K562 (cell line): Measurements from ENCODE around the gene OR52K1. TPM values are rescaled to one million over a fixed set of nuclear protein-coding genes. Genes with fewer than 3 reads are reported as not detected.

Experiments used
- ATAC-seq: fragments of 200-7000 bp; cut with Tn5 transposase; 3 replicates; pipeline ENCODE4 v1.9.1; 2020; ENCODE audit warnings: moderate library complexity
- BruUV-seq: library from RNA; stranded (reverse); fragments of 400-500 nt; replicated peaks from 2 replicates; lab custom pipeline; 2021; lab: Mats Ljungman, UMichigan
- CTCF ChIA-PET: fragments of 300-600 bp; formaldehyde crosslinking; extraction: SDS; loops from one replicate; lab custom pipeline; 2021; ENCODE audit warnings: low intra/inter-chr PET ratio; lab: Yijun Ruan, JAX
- POLR2A ChIA-PET: fragments of 300-600, 350-650 bp; sonication (Branson Sonifier 250); formaldehyde crosslinking; extraction: SDS; loops from one replicate; lab custom pipeline; 2021; ENCODE audit warnings: antibody characterized with exemption, inconsistent platforms; lab: Yijun Ruan, JAX
- DNase-seq, 4 experiments: peaks; one replicate each; pipeline versions ENCODE4 v3.0.0 to v3.0.0-alpha.2; 2011 to 2018; ENCODE audit warnings: low spot score in 3 of 4, mixed read lengths in 3 of 4; ENCODE audit errors: extremely low read depth in 1 of 4
- FAIRE-seq: peaks from 2 replicates; lab custom pipeline; 2011; peaks lifted over from hg19 to GRCh38; lab: Jason Lieb, UNC
- H2AFZ ChIP-seq: 2 replicates; pipeline ENCODE4 v1.6.0; 2011; ENCODE audit warnings: low read depth, low read length, control low read depth, inconsistent platforms
- H3K27ac ChIP-seq: fragments of 200-600 bp; 3 replicates; pipeline ENCODE4 v1.8.0; 2011; ENCODE audit warnings: low read depth, mild to moderate bottlenecking, control low read depth, inconsistent platforms, low read length, moderate library complexity, mixed read lengths; ENCODE audit errors: extremely low read depth
- H3K27me3 ChIP-seq, 2 experiments: fragments of 300-600 bp in 1 of 2; 2 replicates in 1 of 2; 3 replicates in 1 of 2; pipeline versions ENCODE4 v1.6.0 to v1.8.0; 2011; ENCODE audit warnings: inconsistent platforms in 2 of 2, low read length in 2 of 2, mild to moderate bottlenecking in 1 of 2, mixed read lengths in 1 of 2, moderate library complexity in 1 of 2; ENCODE audit not compliant: control insufficient read depth in 2 of 2, insufficient read depth in 2 of 2
- H3K36me3 ChIP-seq: fragments of 300-600 bp; 3 replicates; pipeline ENCODE4 v1.8.0; 2011; ENCODE audit warnings: mild to moderate bottlenecking, low read length, inconsistent platforms; ENCODE audit not compliant: control insufficient read depth, insufficient read depth
- H3K4me1 ChIP-seq, 2 experiments: fragments of 200-600 bp in 1 of 2; replicated peaks in 1 of 2; 2 replicates in 1 of 2; 3 replicates in 1 of 2; pipeline versions ENCODE4 v1.5.1 to v1.8.0; 2011; ENCODE audit warnings: inconsistent platforms in 2 of 2, low read length in 2 of 2, mild to moderate bottlenecking in 1 of 2, mixed read lengths in 1 of 2, moderate library complexity in 1 of 2; ENCODE audit not compliant: control insufficient read depth in 2 of 2, insufficient read depth in 2 of 2
- H3K4me2 ChIP-seq: 2 replicates; pipeline ENCODE4 v1.6.1; 2011; ENCODE audit warnings: low read length, control low read depth, inconsistent platforms, mixed read lengths; ENCODE audit not compliant: insufficient read depth
- H3K4me3 ChIP-seq: fragments of 200-600 bp; sonication (generic), shearing (Covaris generic); 2 replicates; pipeline ENCODE4 v1.5.1; 2016; ENCODE audit warnings: control low read depth, inconsistent platforms
- H3K79me2 ChIP-seq: fragments of 200-600 bp; 3 replicates; pipeline ENCODE4 v1.8.0; 2011; ENCODE audit warnings: low read length, inconsistent platforms; ENCODE audit not compliant: control insufficient read depth, insufficient read depth
- H3K9ac ChIP-seq, 2 experiments: 2 replicates each; pipeline versions ENCODE4 v1.6.0 to v1.6.1; 2011; ENCODE audit warnings: low read depth in 2 of 2, low read length in 2 of 2, control low read depth in 1 of 2, inconsistent platforms in 1 of 2, mild to moderate bottlenecking in 1 of 2, mixed read lengths in 1 of 2; ENCODE audit not compliant: insufficient read depth in 1 of 2
- H3K9me1 ChIP-seq: one replicate; pipeline ENCODE4 v1.6.0; 2011; ENCODE audit warnings: inconsistent platforms, mild to moderate bottlenecking, low read length, moderate library complexity; ENCODE audit not compliant: control insufficient read depth, insufficient read depth
- H3K9me3 ChIP-seq: replicated peaks from 2 replicates; pipeline ENCODE4 v1.5.1; 2011; ENCODE audit warnings: low read depth, low read length, inconsistent platforms; ENCODE audit not compliant: control insufficient read depth, insufficient read depth
- H4K20me1 ChIP-seq: replicated peaks from 2 replicates; pipeline ENCODE4 v1.6.1; 2011; ENCODE audit warnings: low read length, inconsistent platforms, mixed read lengths; ENCODE audit not compliant: control insufficient read depth, insufficient read depth
- BCL6 ChIP-seq: fragments of 250-450 bp; sonication (Bioruptor Pico); IDR thresholded peaks from 2 replicates; pipeline ENCODE4 v1.4.0; 2020
- BRCA1 ChIP-seq, 2 experiments: fragments of 450-650 bp in 1 of 2; sonication (generic) in 1 of 2; formaldehyde crosslinking in 1 of 2; IDR thresholded peaks; 2 replicates each; pipeline versions ENCODE4 v1.5.0 to v1.6.1; 2017 to 2020; ENCODE audit warnings: mild to moderate bottlenecking in 1 of 2, missing genetic modification reagents in 1 of 2
- BRD4 ChIP-seq: fragments of 200-600 bp; sonication (generic); IDR thresholded peaks from 2 replicates; pipeline ENCODE4 v1.6.1; 2017; ENCODE audit warnings: inconsistent platforms
- CBX8 ChIP-seq: fragments of 200-600 bp; sonication (generic); IDR thresholded peaks from 2 replicates; pipeline ENCODE4 v1.6.1; 2012; ENCODE audit warnings: borderline replicate concordance, mixed run types, low read depth, mild to moderate bottlenecking, moderate library complexity, mixed read lengths, low read length, control low read depth, inconsistent platforms; ENCODE audit not compliant: poor library complexity, severe bottlenecking; ENCODE audit errors: extremely low read depth
- GATAD2B ChIP-seq: fragments of 450-650 bp; IDR thresholded peaks from 2 replicates; pipeline ENCODE4 v1.6.1; 2017; ENCODE audit warnings: mild to moderate bottlenecking, borderline replicate concordance
- HDAC1 ChIP-seq, 2 experiments: fragments of 450-650 bp; IDR thresholded peaks; 2 replicates each; pipeline ENCODE4 v1.6.1; 2016 to 2017; ENCODE audit warnings: inconsistent platforms in 1 of 2, mild to moderate bottlenecking in 1 of 2, moderate library complexity in 1 of 2
- KDM2B ChIP-seq: fragments of 250-450 bp; sonication (Bioruptor Pico); IDR thresholded peaks from 2 replicates; pipeline ENCODE4 v1.8.0; 2021; ENCODE audit warnings: mild to moderate bottlenecking, moderate library complexity
- NFE2L1 ChIP-seq: fragments of 450-650 bp; IDR thresholded peaks from 2 replicates; pipeline ENCODE4 v1.6.1; 2016; ENCODE audit warnings: missing genetic modification characterization, low read depth, mild to moderate bottlenecking, missing compliant biosample characterization, moderate library complexity, borderline replicate concordance
- NR2C1 ChIP-seq, 2 experiments: fragments of 450-650 bp; IDR thresholded peaks; 2 replicates each; pipeline ENCODE4 v1.6.1; 2017; ENCODE audit warnings: mild to moderate bottlenecking in 2 of 2, antibody characterized with exemption in 1 of 2, inconsistent platforms in 1 of 2, missing compliant biosample characterization in 1 of 2, missing genetic modification characterization in 1 of 2
- SETDB1 ChIP-seq: IDR thresholded peaks from one replicate; pipeline ENCODE4 v1.6.1; 2012; ENCODE audit warnings: low read length, control low read depth, inconsistent platforms
- ZBTB7A ChIP-seq: IDR thresholded peaks from 2 replicates; pipeline ENCODE4 v1.6.1; 2011; ENCODE audit warnings: low read depth, mild to moderate bottlenecking, low read length, moderate library complexity, borderline replicate concordance; ENCODE audit not compliant: control insufficient read depth
- ZKSCAN8 ChIP-seq: fragments of 200-800 bp; sonication (Bioruptor generic); IDR thresholded peaks from 2 replicates; pipeline ENCODE4 v1.6.1; 2016; ENCODE audit warnings: missing genetic modification characterization, missing compliant biosample characterization
- ZNF133 ChIP-seq: fragments of 250-450 bp; sonication (Bioruptor Pico); IDR thresholded peaks from 2 replicates; pipeline ENCODE4 v1.4.0; 2020; ENCODE audit warnings: mild to moderate bottlenecking
- ZNF408 ChIP-seq: fragments of 250-450 bp; sonication (Bioruptor Pico); IDR thresholded peaks from 2 replicates; pipeline ENCODE4 v1.4.0; 2020; ENCODE audit warnings: low read depth, mild to moderate bottlenecking, moderate library complexity
- ZSCAN32 ChIP-seq: fragments of 450-650 bp; formaldehyde crosslinking; IDR thresholded peaks from 2 replicates; pipeline ENCODE4 v1.4.0; 2020; ENCODE audit warnings: mild to moderate bottlenecking, moderate library complexity
- WGBS: fragments of 100-300 bp; shearing (Covaris generic); methylation state at CpG from one replicate; pipeline ENCODE4 v1.1.6; 2016; ENCODE audit warnings: low coverage, mixed read lengths; ENCODE audit not compliant: insufficient coverage; ENCODE audit errors: missing lambda C conversion rate; 5-methylcytosine and 5-hydroxymethylcytosine counted together
- in situ Hi-C: fragments of 300-500 bp; cut with MboI; formaldehyde crosslinking; loops from 4 replicates; pipeline ENCODE4 v1.15.0; 2018; ENCODE audit warnings: inconsistent platforms, mixed read lengths
- intact Hi-C: fragments of 100-400 bp; cut with micrococcal nuclease; formaldehyde crosslinking; loops from 2 replicates; pipeline ENCODE4 v1.14.2; 2022
- polyA plus RNA-seq, 8 experiments: library from polyadenylated mRNA; depleted of rRNA in 4 of 8; stranded (reverse) in 5 of 8; unstranded in 3 of 8; fragments of >200 nt; fragmentation: Nextera tagmentation in 2 of 8; fragmentation: Illumina TruSeq in 1 of 8; extraction: Ambion mirVana in 2 of 8; extraction: Trizol in 1 of 8; gene quantifications; 2 replicates each; pipeline versions ENCODE4 v1.2.1 to v1.2.3, GENCODE V29; 2011 to 2014; ENCODE audit warnings: inconsistent platforms in 1 of 8, missing spikeins in 1 of 8
- total RNA-seq, 7 experiments: library from RNA; depleted of rRNA in 6 of 7; stranded (reverse); fragments of >200 nt in 6 of 7; fragmentation: Illumina TruSeq in 2 of 7; extraction: Trizol in 2 of 7; gene quantifications; 2 replicates each; pipeline versions ENCODE4 v1.2.1 to v1.2.3, GENCODE V29; 2011 to 2021; ENCODE audit warnings: low replicate concordance in 1 of 7
- TF ChIP-seq, protein P1 (sequence below): fragments of 450-650 bp; formaldehyde crosslinking; IDR thresholded peaks from 2 replicates; pipeline ENCODE4 v1.4.0; 2020; ENCODE audit warnings: mild to moderate bottlenecking, moderate library complexity

The OR52K1 gene
- total and polyA plus RNA-seq, 9 of the 15 experiments (the other 6 are each of a cell fraction or from before 2014, with no cell fraction given) = not detected

DNA sequence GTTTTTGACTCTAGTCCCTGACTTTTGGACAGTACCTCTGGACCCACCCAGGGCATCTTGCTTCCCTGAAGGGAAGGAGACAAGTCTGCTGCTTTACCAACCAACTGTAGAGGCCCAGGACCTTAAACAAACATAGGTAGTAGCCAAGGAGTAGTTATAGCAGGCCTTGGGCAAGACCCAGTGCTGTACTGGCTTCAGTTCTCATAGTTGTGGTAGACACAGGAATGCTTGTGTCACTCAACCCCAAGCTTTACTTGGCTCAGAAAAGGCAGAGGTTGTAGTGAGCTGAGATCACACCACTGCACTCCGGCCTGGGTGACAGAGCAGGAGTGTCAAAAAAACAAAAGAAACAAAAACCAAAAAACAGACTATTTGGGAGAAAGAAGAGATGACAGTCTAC is 41.2 kb downstream of the OR52K1 start:
- peaks cover 2 to 5% of the 10 kb centered on the region in 2 experiments; a peak in 1 of 5 replicates for H3K27me3 ChIP-seq
- in situ Hi-C loops = no loop called here

More for the DNA sequence above, 41.2 kb downstream of the OR52K1 start:
- 0% methylated on average over 1 of the region's 1 CpG for WGBS
- CTCF ChIA-PET = no interaction called here
- no peak overlapping the region for H3K4me3 ChIP-seq
- TF ChIP-seq BRCA1 (IDR thresholded peaks at IDR 0.05) = no peak
- no peak for TF ChIP-seq BRCA1 (CRISPR knock-in tag; IDR thresholded peaks at IDR 0.05)
- TF ChIP-seq, protein P1, sequence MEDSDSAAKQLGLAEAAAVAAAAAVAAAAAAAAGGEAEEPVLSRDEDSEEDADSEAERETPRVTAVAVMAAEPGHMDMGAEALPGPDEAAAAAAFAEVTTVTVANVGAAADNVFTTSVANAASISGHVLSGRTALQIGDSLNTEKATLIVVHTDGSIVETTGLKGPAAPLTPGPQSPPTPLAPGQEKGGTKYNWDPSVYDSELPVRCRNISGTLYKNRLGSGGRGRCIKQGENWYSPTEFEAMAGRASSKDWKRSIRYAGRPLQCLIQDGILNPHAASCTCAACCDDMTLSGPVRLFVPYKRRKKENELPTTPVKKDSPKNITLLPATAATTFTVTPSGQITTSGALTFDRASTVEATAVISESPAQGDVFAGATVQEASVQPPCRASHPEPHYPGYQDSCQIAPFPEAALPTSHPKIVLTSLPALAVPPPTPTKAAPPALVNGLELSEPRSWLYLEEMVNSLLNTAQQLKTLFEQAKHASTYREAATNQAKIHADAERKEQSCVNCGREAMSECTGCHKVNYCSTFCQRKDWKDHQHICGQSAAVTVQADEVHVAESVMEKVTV (CRISPR knock-in tag) = no peak
- no peak for TF ChIP-seq ZSCAN32 (CRISPR knock-in tag)
- TF ChIP-seq NR2C1 (IDR thresholded peaks at IDR 0.05) = no peak
- TF ChIP-seq NR2C1 (tag; IDR thresholded peaks at IDR 0.05) = no peak
- no peak for TF ChIP-seq HDAC1 (IDR thresholded peaks at IDR 0.05)
- no peak for TF ChIP-seq ZNF408 (CRISPR knock-in tag)
- no peak for TF ChIP-seq BRD4
- TF ChIP-seq NFE2L1 (tag) = no peak
- no peak for TF ChIP-seq KDM2B (CRISPR knock-in tag)
- TF ChIP-seq GATAD2B = no peak
- no peak for TF ChIP-seq ZKSCAN8
- TF ChIP-seq SETDB1 = no peak
- no peak for TF ChIP-seq ZNF133 (CRISPR knock-in tag)
- TF ChIP-seq CBX8 = no peak
- no peak for TF ChIP-seq BCL6 (CRISPR knock-in tag)
- no peak for TF ChIP-seq ZBTB7A
- H3K27ac ChIP-seq = no peak overlapping the region
- no peaks in the 10 kb centered on the region for H3K9me1 ChIP-seq
- no peak overlapping the region for H3K9ac ChIP-seq
- intact Hi-C loops = no loop called here
- POLR2A ChIA-PET = no interaction called here
- H4K20me1 ChIP-seq = no peaks in the 10 kb centered on the region
- H2AFZ ChIP-seq = no peak overlapping the region
- ATAC-seq = no peak
- H3K9me3 ChIP-seq = no peaks in the 10 kb centered on the region
- H3K36me3 ChIP-seq = no peaks in the 10 kb centered on the region
- DNase-seq = no peak
- H3K4me1 ChIP-seq = no peaks in the 10 kb centered on the region
- BruUV-seq = no TSS peak
- H3K4me2 ChIP-seq = no peak overlapping the region
- no peak for FAIRE-seq
- H3K79me2 ChIP-seq = no peaks in the 10 kb centered on the region
